HepG2 (cell line): Measurements from ENCODE around the gene GAREM2. TPM values are rescaled to one million over a fixed set of nuclear protein-coding genes. Genes with fewer than 3 reads are reported as not detected.
A peak's percentile ranks its signal among the peaks of the same experiment; 100 is the strongest.

Source experiments
- ATAC-seq: fragments of 200-7000 bp; cut with Tn5 transposase; 3 replicates; pipeline ENCODE4 v1.9.1; 2020; ENCODE audit warnings: mild to moderate bottlenecking, moderate library complexity
- BruUV-seq: library from RNA; stranded (reverse); fragments of 400-500 nt; replicated peaks from 2 replicates; lab custom pipeline; 2021; lab: Mats Ljungman, UMichigan
- CTCF ChIA-PET: fragments of 300-600 bp; formaldehyde crosslinking; extraction: SDS; loops from one replicate; lab custom pipeline; 2021; ENCODE audit warnings: low total read pairs, inconsistent platforms, low intra/inter-chr PET ratio; lab: Yijun Ruan, JAX
- POLR2A ChIA-PET: fragments of 350-600 bp; sonication (Branson Sonifier 250); formaldehyde crosslinking; loops from one replicate; lab custom pipeline; 2020; ENCODE audit warnings: antibody characterized with exemption, inconsistent platforms; lab: Yijun Ruan, JAX
- DNase-seq: peaks from one replicate; pipeline ENCODE4 v3.0.0-alpha.2; 2015; ENCODE audit warnings: low spot score
- FAIRE-seq: peaks from 3 replicates; lab custom pipeline; 2011; peaks lifted over from hg19 to GRCh38; lab: Jason Lieb, UNC
- H2AFZ ChIP-seq: one replicate; pipeline ENCODE4 v1.6.1; 2011; ENCODE audit warnings: low read length, inconsistent platforms
- H3K27ac ChIP-seq: fragments of 300-600 bp; 3 replicates; pipeline ENCODE4 v1.8.0; 2011; ENCODE audit warnings: mixed run types, mild to moderate bottlenecking, mixed read lengths, low read length, inconsistent platforms; ENCODE audit not compliant: insufficient read depth; ENCODE audit errors: extremely low read length
- H3K27me3 ChIP-seq, 2 experiments: fragments of 200-600 bp in 1 of 2; 2 replicates in 1 of 2; 3 replicates in 1 of 2; pipeline versions ENCODE4 v1.6.0 to v1.8.0; 2011; ENCODE audit warnings: low read length in 2 of 2, mild to moderate bottlenecking in 2 of 2, moderate library complexity in 2 of 2, inconsistent platforms in 1 of 2; ENCODE audit not compliant: insufficient read depth in 2 of 2, control insufficient read depth in 1 of 2
- H3K36me3 ChIP-seq, 2 experiments: fragments of 200-600 bp in 1 of 2; replicated peaks in 1 of 2; 2 replicates in 1 of 2; 3 replicates in 1 of 2; pipeline versions ENCODE4 v1.5.1 to v1.8.0; 2011; ENCODE audit warnings: low read length in 2 of 2, inconsistent platforms in 1 of 2; ENCODE audit not compliant: insufficient read depth in 2 of 2, control insufficient read depth in 1 of 2
- H3K4me1 ChIP-seq: 2 replicates; pipeline ENCODE4 v1.5.1; 2012; ENCODE audit warnings: low read length, inconsistent platforms; ENCODE audit not compliant: insufficient read depth
- H3K4me2 ChIP-seq: 2 replicates; pipeline ENCODE4 v1.6.0; 2011; ENCODE audit warnings: low read depth, low read length, inconsistent platforms
- H3K4me3 ChIP-seq, 3 experiments: fragments of 200-600 bp in 1 of 3; sonication (generic), shearing (Covaris generic) in 1 of 3; replicated peaks in 1 of 3; 2 replicates each; pipeline ENCODE4 v1.5.1; 2011 to 2016; ENCODE audit warnings: low read length in 3 of 3, inconsistent platforms in 2 of 3, low read depth in 2 of 3, mild to moderate bottlenecking in 2 of 3, control low read depth in 1 of 3, mixed read lengths in 1 of 3; ENCODE audit not compliant: insufficient read depth in 1 of 3
- H3K79me2 ChIP-seq: one replicate; pipeline ENCODE4 v1.6.1; 2011; ENCODE audit warnings: low read length, inconsistent platforms; ENCODE audit not compliant: insufficient read depth
- H3K9ac ChIP-seq: 2 replicates; pipeline ENCODE4 v1.6.0; 2011; ENCODE audit warnings: mild to moderate bottlenecking, low read depth, low read length, inconsistent platforms; ENCODE audit not compliant: insufficient read depth
- H3K9me3 ChIP-seq: 2 replicates; pipeline ENCODE4 v1.5.1; 2012; ENCODE audit warnings: mild to moderate bottlenecking, low read length
- H4K20me1 ChIP-seq: 2 replicates; pipeline ENCODE4 v1.6.0; 2011; ENCODE audit warnings: inconsistent platforms, mild to moderate bottlenecking, low read length, moderate library complexity; ENCODE audit not compliant: insufficient read depth
- SMC3 ChIP-seq: IDR thresholded peaks from 2 replicates; pipeline ENCODE4 v1.6.1; 2011; ENCODE audit warnings: low read length, improper control_type of control experiment
- SOX13 ChIP-seq, 3 experiments: fragments of 450-650 bp in 1 of 3; sonication (generic) in 1 of 3; formaldehyde crosslinking in 1 of 3; IDR thresholded peaks in 2 of 3; conservative IDR thresholded peaks in 1 of 3; 2 replicates each; pipeline versions ENCODE4 v1.5.0 to v1.6.1; 2016 to 2020; ENCODE audit warnings: antibody characterized with exemption in 1 of 3, mild to moderate bottlenecking in 1 of 3, missing compliant biosample characterization in 1 of 3, missing genetic modification reagents in 1 of 3, moderate library complexity in 1 of 3
- STAG1 ChIP-seq: sonication (generic); formaldehyde crosslinking; IDR thresholded peaks from 2 replicates; pipeline ENCODE4 v1.4.0; 2020; ENCODE audit warnings: missing genetic modification reagents
- TFDP1 ChIP-seq: IDR thresholded peaks from 2 replicates; pipeline ENCODE4 v1.6.1; 2016; ENCODE audit warnings: missing compliant biosample characterization, missing genetic modification reagents, borderline replicate concordance
- TP53 ChIP-seq: sonication (generic); formaldehyde crosslinking; conservative IDR thresholded peaks from 2 replicates; pipeline ENCODE4 v1.4.0; 2020; ENCODE audit warnings: missing genetic modification reagents
- U2AF2 ChIP-seq: fragments of 200-400 bp; formaldehyde crosslinking; IDR thresholded peaks from 2 replicates; pipeline ENCODE4 v1.6.1; 2017; ENCODE audit warnings: low read depth, mild to moderate bottlenecking, low read length
- ZBTB3 ChIP-seq: sonication (generic); formaldehyde crosslinking; IDR thresholded peaks from 2 replicates; pipeline ENCODE4 v1.4.0; 2020; ENCODE audit warnings: low read depth, mild to moderate bottlenecking, moderate library complexity, missing genetic modification reagents, borderline replicate concordance
- ZFP36L2 ChIP-seq: sonication (generic); formaldehyde crosslinking; IDR thresholded peaks from 2 replicates; pipeline ENCODE4 v1.4.0; 2020; ENCODE audit warnings: missing genetic modification reagents
- ZNF12 ChIP-seq: sonication (generic); formaldehyde crosslinking; IDR thresholded peaks from 2 replicates; pipeline ENCODE4 v1.5.0; 2020; ENCODE audit warnings: missing genetic modification reagents
- ZNF121 ChIP-seq: sonication (generic); formaldehyde crosslinking; IDR thresholded peaks from 2 replicates; pipeline ENCODE4 v1.5.0; 2020; ENCODE audit warnings: mild to moderate bottlenecking, missing genetic modification reagents
- ZNF317 ChIP-seq: sonication (generic); formaldehyde crosslinking; IDR thresholded peaks from 2 replicates; pipeline ENCODE4 v1.5.0; 2020; ENCODE audit warnings: mild to moderate bottlenecking, missing genetic modification reagents
- ZNF557 ChIP-seq: sonication (generic); formaldehyde crosslinking; IDR thresholded peaks from 2 replicates; pipeline ENCODE4 v1.4.0; 2020; ENCODE audit warnings: missing genetic modification reagents
- ZNF580 ChIP-seq: IDR thresholded peaks from 2 replicates; pipeline ENCODE4 v1.6.1; 2016; ENCODE audit warnings: low read depth, borderline replicate concordance
- ZNF605 ChIP-seq: sonication (generic); formaldehyde crosslinking; IDR thresholded peaks from 2 replicates; pipeline ENCODE4 v1.8.0; 2022; ENCODE audit warnings: mild to moderate bottlenecking, missing genetic modification reagents
- ZNF773 ChIP-seq: sonication (generic); formaldehyde crosslinking; IDR thresholded peaks from 2 replicates; pipeline ENCODE4 v1.4.0; 2020; ENCODE audit warnings: missing genetic modification reagents, borderline replicate concordance
- ZNF792 ChIP-seq: IDR thresholded peaks from 2 replicates; pipeline ENCODE4 v1.6.1; 2016
- WGBS: methylation state at CpG from one replicate; pipeline ENCODE4 v1.1.6; 2017; ENCODE audit warnings: low lambda C conversion rate; 5-methylcytosine and 5-hydroxymethylcytosine counted together
- in situ Hi-C: cut with HindIII; loops from 2 replicates; pipeline ENCODE4 v1.10.0; 2017; ENCODE audit warnings: low pct_unique_long_range_greater_than_20kb; ENCODE audit not compliant: extremely low pct_ligation_motif_present
- intact Hi-C: fragments of 100-400 bp; cut with micrococcal nuclease; formaldehyde crosslinking; loops from one replicate; pipeline ENCODE4 v1.10.0; 2022; ENCODE audit not compliant: unreplicated experiment
- polyA plus RNA-seq, 8 experiments: library from polyadenylated mRNA; depleted of rRNA in 3 of 8; stranded (reverse) in 7 of 8; unstranded in 1 of 8; fragments of >200 nt; fragmentation: Illumina TruSeq in 4 of 8; extraction: Trizol in 4 of 8; gene quantifications; 2 replicates each; pipeline versions ENCODE4 v1.2.1 to v1.2.3, GENCODE V29; 2011 to 2016; ENCODE audit warnings: low read depth in 4 of 8, missing spikeins in 1 of 8, mixed read lengths in 1 of 8; ENCODE audit not compliant: insufficient read depth in 1 of 8
- total RNA-seq, 5 experiments: library from RNA; depleted of rRNA; stranded (reverse); fragments of >200 nt; fragmentation: Illumina TruSeq; extraction: Trizol; gene quantifications; 2 replicates each; pipeline ENCODE4 v1.2.3, GENCODE V29; 2016; ENCODE audit warnings: low read depth in 1 of 5
- TF ChIP-seq, protein P1 (sequence below): sonication (generic); formaldehyde crosslinking; IDR thresholded peaks from 2 replicates; pipeline ENCODE4 v1.5.0; 2020; ENCODE audit warnings: mild to moderate bottlenecking, missing genetic modification reagents, borderline replicate concordance

GAREM2 gene
- total and polyA plus RNA-seq, 2 of the 13 experiments (the other 11 are each of a cell fraction or from before 2014, with no cell fraction given), result 0.29 to 0.38 TPM

- TF ChIP-seq ZNF557 (CRISPR knock-in tag) (no peak), ZNF773 (no peak), TP53 (CRISPR knock-in tag) (no peak)
These were observed 43.7 kb downstream of the GAREM2 start (continued) for GRCh38 chr2:26216587-26216986.

GRCh38 chr2:26217720-26218119, 44.8 kb downstream of the GAREM2 start:
- Histone ChIP-seq H3K27me3 (no peaks in the 10 kb centered on the region), H3K36me3 (peaks cover 20 to 88% of the 10 kb centered on the region in 2 experiments), H3K4me3 (no peak overlapping the region), H3K9me3 (no peaks in the 10 kb centered on the region), H2AFZ (no peak overlapping the region), H3K4me2 (no peak overlapping the region), H3K27ac (no peak overlapping the region), H3K9ac (no peak overlapping the region), H3K79me2 (no peaks in the 10 kb centered on the region), H3K4me1 (no peaks in the 10 kb centered on the region), H4K20me1 (no peaks in the 10 kb centered on the region)
- 79% methylated on average over 6 of the region's 6 CpGs for WGBS
- DNase-seq (no peak), FAIRE-seq (no peak), ATAC-seq (no peak)
- in situ Hi-C loops, result no loop called here
- no TSS peak for BruUV-seq
- CTCF ChIA-PET, result no interaction called here
- intact Hi-C loops, result no loop called here
- POLR2A ChIA-PET, result no interaction called here
- TF ChIP-seq ZFP36L2 (no peak), TFDP1 (no peak), ZNF317 (CRISPR knock-in tag) (peak; percentile 99), SMC3 (no peak), ZBTB3 (CRISPR knock-in tag) (no peak), ZNF12 (no peak), ZNF792 (CRISPR knock-in tag) (no peak), U2AF2 (no peak), ZNF605 (no peak), STAG1 (CRISPR knock-in tag) (no peak), SOX13 (IDR thresholded peaks at IDR 0.05) (no peak), SOX13 (CRISPR knock-in tag; conservative IDR thresholded peaks at IDR 0.05 in 1 of 2, IDR thresholded peaks at IDR 0.05 in 1 of 2) (no peak), ZNF580 (no peak), ZNF121 (0 out of 2 replicates have a peak, but pooled peaks have one; percentile 16)
- TF ChIP-seq, protein P1, sequence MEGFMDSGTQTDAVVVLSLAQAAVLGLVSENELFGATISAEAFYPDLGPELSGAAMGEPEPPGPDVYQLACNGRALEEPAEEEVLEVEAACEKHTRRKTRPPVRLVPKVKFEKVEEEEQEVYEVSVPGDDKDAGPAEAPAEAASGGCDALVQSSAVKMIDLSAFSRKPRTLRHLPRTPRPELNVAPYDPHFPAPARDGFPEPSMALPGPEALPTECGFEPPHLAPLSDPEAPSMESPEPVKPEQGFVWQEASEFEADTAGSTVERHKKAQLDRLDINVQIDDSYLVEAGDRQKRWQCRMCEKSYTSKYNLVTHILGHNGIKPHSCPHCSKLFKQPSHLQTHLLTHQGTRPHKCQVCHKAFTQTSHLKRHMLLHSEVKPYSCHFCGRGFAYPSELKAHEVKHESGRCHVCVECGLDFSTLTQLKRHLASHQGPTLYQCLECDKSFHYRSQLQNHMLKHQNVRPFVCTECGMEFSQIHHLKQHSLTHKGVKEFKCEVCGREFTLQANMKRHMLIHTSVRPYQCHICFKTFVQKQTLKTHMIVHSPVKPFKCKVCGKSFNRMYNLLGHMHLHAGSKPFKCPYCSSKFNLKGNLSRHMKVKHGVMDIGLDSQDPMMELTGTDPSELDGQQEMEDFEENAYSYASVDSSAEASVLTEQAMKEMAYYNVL (CRISPR knock-in tag), result no peak
